TTC549 (cell line): Measurements from ENCODE around the gene CRYBG1.
"Not testable (repeated sequence)": the region's sequence is repeated elsewhere in the genome, so short reads cannot be mapped to it uniquely, and the experiment has no call there.

Experiments used
- FAIRE-seq: peaks from 2 replicates; lab custom pipeline; 2012; peaks lifted over from hg19 to GRCh38; lab: Jason Lieb, UNC

The CRYBG1 gene

DNA sequence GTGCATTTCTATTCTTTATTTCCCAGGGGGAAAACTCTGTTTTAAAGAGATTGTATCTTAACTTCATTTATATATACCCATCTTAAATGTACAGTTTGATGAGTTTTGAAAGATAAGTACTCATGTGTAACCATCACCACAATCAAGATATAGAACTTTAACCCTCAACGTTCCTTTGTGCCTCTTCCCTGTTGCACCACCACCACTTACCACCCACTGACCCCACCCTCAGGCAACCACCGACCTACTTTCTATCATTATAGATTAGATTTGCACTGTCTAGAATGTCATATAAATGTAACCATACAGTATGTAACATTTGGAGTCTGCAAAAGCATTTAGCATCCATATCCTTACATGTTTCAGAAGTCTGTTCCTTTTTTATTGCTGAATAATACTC, 147.8 kb downstream of the CRYBG1 start:
- no peak for FAIRE-seq

DNA sequence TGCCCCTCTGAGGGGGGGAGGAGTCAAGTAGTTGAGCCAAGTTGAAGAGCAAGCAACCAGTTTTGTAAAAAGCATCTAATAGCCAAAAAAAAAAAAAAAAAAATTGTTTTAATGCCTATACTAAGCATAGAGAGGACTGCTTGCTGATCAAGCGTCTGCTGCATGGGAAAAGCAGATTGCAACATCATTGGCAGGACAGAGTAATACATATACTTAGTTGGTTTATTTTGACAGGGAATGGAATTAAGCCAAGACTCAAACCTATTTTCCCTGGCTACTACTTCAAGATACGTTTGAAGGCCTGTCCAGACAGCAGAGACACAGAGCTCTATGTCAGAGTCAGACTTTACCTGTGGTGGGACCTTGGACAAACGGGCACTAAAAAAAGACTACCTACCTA, 148.3 kb downstream of the CRYBG1 start:
- FAIRE-seq = no peak

DNA sequence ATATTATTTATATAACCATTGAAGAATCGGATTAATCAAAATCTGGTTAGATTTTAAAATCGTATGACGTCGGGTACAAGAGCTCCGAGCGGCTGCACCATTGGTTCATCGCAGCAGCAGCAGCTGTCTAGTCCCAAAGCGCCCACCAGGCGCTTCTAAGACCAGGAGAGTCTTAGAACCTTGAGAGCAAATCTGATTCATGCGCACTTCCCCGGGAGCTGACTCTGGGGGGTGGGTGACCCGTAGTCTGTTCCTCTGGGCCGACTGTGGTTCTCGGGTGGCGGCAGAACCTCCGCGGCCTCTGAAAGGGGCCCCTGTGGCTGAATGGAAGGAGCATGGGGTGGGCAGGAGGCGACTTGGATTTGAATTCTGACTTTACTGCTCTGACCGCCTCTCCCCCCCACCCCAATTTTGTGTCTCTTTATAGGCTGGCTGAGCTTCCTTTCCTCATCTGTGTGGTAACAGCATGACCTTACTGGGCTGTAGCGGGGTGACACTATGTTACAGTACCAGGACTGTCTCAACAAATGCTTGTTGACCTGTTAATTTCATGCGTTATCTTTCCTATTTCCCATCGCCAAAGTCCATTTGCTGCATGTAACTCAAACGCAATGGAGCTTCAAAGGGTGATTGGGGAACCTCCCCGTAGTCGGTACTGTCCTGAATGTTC, 149.0 kb downstream of the CRYBG1 start:
- no peak for FAIRE-seq

DNA sequence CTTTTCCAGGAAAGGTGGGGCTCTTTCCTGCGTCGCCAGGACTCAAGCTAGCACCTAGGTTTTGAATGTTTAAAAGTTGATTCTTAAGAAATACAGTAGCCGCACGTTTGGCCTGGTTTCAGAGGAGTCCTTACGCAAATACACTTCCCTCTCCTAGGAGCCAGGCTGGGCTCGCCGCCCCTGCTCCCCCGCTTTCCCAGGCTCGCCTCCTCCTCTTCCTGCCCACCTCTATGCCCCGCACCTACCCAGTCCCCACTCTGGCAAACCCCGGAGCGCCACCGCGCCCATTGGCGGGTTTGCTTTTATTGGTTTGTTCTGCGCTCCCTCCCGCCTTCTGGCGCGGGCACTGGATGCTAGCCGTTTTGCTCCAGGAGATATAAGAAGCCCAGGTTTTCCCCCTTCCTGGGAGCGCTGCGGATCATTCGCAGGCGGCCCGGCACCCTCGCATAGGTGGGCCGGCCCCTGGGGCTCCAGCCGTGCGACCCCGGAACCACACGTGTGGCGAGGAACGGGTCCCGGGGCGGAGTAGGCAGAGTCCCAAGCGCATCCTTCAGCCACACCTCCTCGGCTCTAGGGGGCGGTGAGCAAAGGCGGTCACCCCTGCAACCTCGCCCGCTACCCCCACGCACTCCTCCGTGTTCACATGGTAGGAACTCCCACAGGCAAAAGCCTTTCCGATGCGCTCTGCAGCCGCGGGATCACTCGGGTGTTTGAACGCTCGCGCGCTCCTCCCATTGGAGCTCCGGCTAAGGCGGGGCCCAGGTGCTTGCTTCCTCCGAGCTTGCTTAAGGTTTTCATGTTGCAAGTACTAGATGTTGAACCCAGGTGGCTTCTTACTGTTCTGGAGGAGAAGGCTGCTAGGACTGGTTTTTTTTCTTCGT, 149.8 kb downstream of the CRYBG1 start:
- no peak for FAIRE-seq

DNA sequence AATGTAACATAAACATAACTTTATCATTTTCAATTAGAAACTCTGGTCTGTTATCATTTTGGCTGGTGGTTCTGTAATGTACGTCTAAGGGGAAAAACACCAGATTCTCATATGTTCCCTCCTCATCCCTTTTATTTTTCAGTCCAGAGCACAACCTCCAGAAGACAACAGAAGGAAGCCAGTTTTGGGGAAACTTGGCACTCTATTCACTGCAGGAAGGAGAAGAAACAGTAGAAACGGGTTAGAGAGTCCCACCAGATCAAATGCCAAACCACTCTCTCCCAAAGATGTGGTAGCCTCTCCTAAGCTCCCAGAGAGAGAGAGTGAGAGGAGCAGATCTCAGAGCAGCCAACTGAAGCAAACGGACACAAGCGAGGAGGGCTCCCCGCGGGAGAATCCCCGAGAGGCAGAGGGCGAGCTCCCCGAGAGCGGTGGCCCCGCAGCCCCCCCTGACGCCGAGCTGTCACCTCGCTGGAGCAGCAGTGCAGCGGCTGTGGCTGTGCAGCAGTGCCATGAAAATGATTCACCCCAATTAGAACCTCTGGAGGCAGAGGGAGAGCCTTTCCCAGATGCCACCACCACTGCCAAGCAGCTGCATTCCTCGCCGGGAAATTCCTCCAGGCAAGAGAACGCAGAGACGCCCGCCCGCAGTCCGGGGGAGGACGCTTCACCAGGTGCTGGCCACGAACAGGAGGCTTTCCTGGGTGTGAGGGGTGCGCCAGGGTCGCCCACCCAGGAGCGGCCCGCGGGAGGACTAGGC, 151.0 kb downstream of the CRYBG1 start:
- FAIRE-seq = no peak

DNA sequence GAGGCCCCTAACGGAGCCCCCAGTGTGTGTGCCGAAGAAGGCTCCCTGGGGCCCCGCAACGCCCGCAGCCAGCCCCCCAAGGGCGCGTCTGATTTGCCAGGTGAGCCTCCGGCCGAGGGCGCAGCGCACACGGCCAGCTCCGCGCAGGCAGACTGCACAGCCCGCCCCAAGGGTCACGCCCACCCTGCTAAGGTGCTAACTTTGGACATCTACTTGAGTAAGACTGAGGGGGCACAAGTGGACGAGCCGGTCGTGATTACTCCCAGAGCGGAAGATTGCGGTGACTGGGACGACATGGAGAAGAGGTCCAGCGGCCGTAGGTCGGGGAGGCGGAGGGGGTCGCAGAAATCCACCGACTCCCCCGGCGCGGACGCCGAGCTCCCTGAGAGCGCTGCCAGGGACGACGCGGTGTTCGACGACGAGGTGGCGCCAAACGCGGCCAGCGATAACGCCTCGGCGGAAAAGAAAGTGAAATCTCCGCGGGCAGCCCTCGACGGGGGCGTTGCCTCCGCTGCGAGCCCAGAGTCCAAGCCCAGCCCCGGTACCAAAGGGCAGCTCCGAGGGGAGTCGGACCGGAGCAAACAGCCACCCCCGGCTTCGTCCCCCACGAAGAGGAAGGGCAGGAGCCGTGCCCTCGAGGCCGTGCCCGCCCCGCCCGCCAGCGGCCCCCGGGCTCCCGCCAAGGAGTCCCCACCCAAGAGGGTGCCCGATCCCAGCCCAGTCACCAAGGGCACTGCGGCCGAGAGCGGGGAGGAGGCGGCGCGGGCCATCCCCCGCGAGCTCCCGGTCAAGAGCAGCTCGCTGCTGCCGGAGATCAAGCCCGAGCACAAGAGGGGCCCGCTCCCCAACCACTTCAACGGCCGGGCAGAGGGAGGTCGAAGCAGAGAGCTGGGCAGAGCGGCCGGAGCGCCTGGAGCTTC, 151.8 kb downstream of the CRYBG1 start:
- no peak for FAIRE-seq

DNA sequence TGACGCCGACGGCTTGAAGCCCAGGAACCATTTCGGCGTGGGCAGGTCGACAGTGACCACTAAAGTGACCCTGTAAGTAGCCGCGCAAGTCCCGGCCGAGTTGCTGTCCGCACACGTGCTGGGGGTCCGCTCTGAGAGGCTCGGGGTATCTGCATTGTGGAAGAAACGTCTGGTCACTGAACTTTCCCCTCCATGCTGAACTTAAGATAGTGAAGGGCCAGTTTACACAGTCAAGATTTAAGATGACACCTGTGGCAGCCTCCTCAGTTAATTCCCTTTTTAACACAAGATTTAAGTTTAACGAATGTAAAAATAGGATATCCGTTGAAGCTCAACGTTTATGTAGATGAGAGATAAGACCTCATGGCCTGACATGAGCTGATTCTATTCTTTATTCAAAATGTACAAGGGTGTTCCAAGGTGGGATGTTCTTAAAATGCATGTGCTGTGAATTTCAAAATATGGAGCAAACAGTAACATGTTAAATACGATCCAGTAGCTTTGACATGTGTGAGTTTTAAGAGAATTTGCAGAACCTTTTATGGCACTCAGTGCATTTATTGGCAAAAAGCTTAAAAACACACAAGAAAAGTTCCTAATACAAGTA, 152.6 kb downstream of the CRYBG1 start:
- FAIRE-seq = no peak

DNA sequence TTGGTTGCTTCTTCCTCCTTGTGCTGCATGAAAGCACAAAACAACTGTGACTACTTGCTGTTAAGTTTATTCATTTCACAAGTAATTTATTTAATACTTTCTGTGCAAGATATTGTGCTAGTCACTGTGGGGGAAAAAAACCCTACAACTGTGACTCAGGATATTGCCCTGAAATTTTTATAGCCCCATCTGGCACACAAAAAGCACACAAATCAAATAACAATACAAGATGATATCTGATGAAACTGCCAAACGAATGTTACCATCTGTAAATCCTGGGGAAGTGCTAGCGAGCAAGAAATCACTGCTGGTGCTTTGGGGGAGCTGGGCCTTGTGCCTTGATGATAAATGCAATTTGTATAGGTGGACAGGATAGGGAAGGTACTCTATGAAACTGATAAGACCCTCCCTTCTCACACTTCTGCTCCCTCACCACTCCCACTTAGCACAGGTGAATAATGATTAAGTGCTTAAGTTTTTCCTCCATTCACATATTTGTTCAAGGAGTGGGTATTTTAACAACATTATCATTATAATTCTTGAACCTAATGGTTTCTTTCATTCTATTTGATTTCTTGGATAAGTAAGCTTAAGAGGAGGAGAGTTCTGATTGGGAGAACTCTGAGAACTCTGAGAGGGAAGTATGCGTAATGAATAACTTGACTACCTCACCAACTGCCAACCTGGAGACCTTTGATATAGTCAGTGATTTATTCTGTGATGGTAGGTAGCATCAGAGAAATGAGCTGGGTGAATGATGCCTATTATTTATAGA, 153.5 kb downstream of the CRYBG1 start:
- FAIRE-seq = no peak

DNA sequence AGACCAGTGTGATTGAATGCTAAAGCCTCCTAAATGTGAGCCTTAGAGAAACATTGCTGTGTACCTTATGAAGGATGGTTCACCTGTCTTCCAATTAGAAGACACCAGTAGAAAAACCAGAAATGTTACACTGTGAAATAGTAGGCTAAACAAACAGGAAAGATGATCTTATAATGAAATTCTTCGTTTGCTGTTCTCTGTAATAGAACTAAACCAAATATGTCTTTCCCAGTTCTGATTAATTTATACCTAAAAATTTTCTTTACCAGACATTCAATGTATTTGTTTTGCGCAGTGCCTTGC, 154.0 kb downstream of the CRYBG1 start:
- FAIRE-seq = no peak

DNA sequence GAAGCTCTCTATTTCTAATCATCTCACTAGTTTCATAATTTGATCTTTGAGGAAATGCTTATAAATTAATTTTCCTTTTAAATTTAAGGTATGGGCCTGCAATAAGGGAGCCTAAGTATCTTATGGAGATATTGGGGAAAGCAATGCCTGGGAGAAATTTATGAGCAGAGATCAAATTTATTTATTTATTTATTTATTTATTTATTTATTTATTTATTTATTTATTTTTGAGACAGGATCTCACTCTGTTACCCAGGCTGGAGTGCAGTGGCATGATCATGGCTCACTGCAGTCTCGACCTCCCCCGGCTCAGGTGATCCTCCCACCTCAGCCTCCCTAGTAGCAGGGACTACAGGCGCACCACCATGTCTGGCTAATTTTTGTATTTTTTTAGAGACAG, 155.1 kb downstream of the CRYBG1 start:
- FAIRE-seq = not testable (repeated sequence)

DNA sequence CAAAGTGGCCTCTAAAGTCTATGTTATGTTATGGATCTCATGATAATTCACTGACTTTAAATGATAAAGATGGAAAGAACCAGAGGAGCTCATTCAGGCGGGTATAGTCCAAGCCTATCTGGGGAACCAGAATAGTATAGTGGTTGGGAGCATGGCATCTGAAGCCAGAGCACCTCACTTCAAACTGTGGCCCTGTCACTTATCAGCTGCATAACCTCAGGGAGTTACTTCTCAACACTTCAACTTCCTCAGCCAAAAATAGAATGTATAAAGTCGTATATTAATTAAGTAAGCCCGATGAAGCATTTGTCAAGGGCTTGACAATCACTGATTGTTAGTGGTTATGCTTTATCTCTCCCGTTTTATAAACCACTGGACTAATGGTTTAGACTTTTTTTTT, 156.1 kb downstream of the CRYBG1 start:
- FAIRE-seq = no peak

DNA sequence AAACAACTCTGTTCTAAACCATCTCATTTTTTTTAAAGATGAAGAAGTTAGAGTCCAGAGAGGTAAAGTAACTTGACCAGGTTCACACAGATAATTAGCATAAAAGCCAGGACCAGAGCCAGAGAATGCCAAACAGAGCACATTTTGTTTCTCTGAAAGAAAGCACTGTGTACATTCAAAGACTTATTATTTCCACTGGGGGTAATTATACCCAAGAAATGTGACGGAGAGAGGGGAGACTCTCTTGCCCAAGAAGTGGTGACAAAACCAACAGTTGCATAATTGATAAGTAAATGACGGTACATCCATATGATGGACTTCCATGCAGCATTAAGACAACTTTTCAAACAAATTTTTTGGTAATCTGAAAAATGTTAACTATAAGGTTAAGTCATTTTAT, 157.2 kb downstream of the CRYBG1 start:
- no peak for FAIRE-seq

DNA sequence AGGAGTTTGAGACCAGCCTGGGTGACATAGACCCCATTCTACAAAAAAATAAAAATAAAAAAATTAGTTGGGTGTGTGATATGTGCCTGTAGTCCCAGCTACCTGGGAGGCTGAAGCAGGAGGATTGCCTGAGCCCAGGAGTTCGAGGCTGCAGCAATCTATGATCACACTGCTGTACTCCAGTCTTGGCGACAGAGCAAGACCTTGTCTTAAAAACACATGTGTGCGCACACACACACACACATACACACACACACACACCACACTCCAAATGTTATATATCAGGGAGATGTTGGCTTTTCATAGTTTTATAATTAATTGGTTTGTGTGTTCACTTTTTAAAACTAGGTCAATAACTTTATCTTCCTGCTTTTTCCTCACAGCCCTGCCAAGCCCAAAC, 158.2 kb downstream of the CRYBG1 start:
- FAIRE-seq = no peak

DNA sequence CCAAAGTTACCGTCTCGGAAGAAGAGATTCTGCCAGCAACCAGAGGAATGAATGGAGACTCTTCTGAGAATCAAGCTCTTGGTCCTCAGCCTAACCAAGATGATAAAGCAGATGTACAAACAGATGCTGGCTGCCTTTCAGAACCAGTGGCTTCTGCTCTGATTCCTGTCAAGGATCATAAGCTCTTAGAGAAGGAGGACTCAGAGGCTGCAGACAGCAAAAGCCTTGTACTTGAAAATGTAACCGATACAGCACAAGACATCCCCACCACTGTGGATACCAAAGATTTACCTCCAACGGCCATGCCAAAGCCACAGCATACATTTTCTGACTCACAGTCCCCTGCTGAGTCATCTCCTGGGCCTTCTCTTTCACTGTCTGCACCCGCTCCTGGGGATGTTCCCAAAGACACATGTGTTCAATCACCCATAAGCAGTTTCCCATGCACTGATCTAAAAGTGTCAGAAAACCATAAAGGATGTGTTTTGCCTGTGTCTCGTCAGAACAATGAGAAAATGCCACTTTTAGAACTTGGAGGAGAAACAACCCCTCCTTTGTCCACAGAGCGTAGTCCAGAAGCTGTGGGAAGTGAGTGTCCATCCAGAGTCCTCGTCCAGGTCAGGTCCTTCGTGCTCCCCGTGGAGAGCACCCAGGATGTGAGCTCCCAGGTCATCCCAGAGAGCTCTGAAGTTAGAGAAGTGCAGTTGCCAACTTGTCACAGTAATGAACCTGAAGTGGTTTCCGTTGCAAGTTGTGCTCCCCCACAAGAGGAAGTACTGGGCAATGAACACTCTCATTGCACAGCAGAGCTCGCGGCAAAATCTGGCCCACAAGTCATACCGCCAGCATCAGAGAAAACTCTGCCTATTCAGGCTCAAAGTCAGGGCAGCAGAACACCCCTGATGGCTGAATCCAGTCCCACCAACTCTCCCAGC, 159.2 kb downstream of the CRYBG1 start:
- no peak for FAIRE-seq

DNA sequence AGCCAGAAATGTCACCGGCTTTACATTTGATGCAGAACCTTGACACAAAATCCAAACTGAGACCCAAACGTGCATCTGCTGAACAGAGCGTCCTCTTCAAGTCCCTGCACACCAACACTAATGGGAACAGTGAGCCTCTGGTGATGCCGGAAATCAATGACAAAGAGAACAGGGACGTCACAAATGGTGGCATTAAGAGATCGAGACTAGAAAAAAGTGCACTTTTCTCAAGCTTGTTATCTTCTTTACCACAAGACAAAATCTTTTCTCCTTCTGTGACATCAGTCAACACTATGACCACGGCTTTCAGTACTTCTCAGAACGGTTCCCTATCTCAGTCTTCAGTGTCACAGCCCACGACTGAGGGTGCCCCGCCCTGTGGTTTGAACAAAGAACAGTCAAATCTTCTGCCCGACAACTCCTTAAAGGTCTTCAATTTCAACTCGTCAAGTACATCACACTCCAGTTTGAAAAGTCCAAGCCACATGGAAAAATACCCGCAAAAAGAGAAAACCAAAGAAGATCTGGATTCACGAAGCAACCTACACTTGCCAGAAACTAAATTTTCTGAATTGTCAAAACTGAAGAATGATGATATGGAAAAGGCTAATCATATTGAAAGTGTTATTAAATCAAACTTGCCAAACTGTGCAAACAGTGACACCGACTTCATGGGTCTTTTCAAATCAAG, 160.3 kb downstream of the CRYBG1 start:
- FAIRE-seq = no peak

DNA sequence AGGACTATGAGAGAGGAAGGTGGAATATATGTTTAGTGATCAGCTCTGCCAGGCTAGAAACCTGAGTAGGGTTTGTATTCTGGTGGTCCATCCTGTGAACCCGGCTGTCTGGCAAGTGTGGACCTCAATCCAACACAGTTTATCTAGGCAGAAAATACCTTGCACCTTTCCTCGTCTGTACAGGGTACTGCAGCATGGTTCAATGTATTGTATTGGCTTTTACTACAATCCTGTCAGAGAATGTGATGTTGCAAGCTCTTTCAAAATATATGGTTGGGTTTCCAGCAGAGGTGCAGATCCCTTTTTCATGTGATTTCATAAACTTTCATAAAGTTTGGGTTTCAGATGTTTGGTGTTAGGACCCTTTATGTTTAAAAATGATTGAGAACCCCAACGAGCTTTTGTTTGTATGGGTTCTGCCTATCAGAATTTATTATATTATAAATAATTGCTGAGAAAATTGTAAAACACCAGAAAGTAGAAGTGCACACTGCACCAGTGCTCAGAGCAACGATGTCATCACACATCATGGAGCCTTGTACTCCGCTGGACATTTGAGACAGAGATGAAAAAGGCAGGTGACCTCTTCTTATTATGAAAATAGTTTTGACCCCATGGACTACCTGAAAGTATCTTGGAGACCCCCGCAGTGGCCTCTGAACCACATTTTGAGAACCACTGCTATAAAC, 162.2 kb downstream of the CRYBG1 start:
- FAIRE-seq = no peak

DNA sequence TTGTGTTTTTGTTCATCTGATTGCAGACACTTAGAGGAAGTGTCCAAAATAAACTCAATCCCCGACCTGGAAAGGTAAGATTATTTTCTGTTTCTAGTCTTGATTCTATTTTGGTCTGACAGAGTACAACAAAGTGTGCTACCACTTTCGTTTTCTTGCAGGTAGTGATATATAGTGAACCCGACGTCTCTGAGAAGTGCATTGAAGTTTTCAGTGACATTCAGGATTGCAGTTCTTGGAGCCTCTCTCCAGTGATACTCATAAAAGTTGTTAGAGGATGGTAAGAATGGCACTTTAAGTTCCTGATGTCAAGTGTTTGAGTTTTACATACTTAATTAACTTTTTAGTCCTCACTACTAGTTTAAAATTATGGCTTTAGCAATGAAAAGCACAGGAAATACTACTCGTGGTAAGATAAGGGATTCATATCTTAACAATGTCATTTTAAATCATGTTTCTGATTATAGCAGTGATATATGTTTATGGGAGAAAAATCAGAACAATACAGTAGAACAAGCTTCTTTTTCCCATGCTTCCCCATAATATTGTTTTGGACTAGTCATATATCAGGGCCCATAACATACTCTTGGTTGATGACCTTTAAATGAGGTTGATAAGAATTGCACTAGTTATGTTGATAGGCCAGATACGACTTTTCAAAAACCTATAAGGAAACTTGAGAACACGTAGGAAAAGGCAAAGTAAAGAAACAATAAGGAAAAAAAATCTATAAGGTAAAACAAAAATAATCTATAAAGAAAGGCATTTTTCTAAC, 164.8 kb downstream of the CRYBG1 start:
- no peak for FAIRE-seq

DNA sequence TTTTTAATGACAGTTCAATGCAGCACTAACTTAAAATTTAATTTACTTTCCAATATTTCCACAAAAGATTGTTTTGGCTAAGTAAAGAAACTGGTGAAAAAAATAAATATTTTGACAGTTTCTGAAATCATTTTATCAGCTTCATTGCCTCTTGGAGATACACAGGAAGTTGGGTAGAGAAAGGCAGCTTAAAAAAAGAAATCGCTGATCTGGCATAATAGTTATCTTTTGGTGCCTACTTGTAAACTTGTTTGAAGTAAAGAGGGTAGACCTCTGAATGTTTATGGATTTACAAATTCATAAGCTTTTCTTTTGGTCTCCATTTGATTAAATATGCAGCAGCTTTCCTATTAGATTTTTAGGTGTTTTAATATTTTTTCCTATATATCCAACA, 165.4 kb downstream of the CRYBG1 start:
- no peak for FAIRE-seq
